HEK293 (cell line): ENCODE results near the gene SRCIN1.
A peak's percentile ranks its signal among the peaks of the same experiment; 100 is the strongest.

ENCODE experiments used
- GLIS1 ChIP-seq: fragments of 450-650 bp; formaldehyde crosslinking; IDR thresholded peaks from 2 replicates; pipeline ENCODE4 v1.5.1; 2016; ENCODE audit warnings: missing biosample characterization, missing genetic modification characterization
- HOXA7 ChIP-seq: sonication (generic); formaldehyde crosslinking; IDR thresholded peaks from 2 replicates; pipeline ENCODE4 v1.8.1; 2022; ENCODE audit warnings: missing genetic modification reagents, borderline replicate concordance
- HOXC10 ChIP-seq: sonication (generic); formaldehyde crosslinking; IDR thresholded peaks from 2 replicates; pipeline ENCODE4 v1.8.1; 2023; ENCODE audit warnings: mild to moderate bottlenecking, missing genetic modification reagents
- HOXD13 ChIP-seq: sonication (generic); formaldehyde crosslinking; IDR thresholded peaks from 2 replicates; pipeline ENCODE4 v1.8.0; 2022; ENCODE audit warnings: missing genetic modification reagents, borderline replicate concordance
- IKZF3 ChIP-seq: fragments of 450-650 bp; IDR thresholded peaks from 2 replicates; pipeline ENCODE4 v1.5.0; 2018; ENCODE audit warnings: missing biosample characterization, mild to moderate bottlenecking, missing genetic modification characterization, moderate library complexity
- INSM2 ChIP-seq: fragments of 450-650 bp; formaldehyde crosslinking; IDR thresholded peaks from 2 replicates; pipeline ENCODE4 v1.5.1; 2016; ENCODE audit warnings: missing biosample characterization, missing genetic modification characterization
- KLF8 ChIP-seq: fragments of 450-650 bp; formaldehyde crosslinking; IDR thresholded peaks from 2 replicates; pipeline ENCODE4 v1.5.1; 2016; ENCODE audit warnings: missing biosample characterization, missing genetic modification characterization
- KLF9 ChIP-seq: fragments of 450-650 bp; formaldehyde crosslinking; IDR thresholded peaks from 2 replicates; pipeline ENCODE4 v1.5.1; 2016; ENCODE audit warnings: missing biosample characterization, missing genetic modification characterization, low read depth
- OSR2 ChIP-seq: fragments of 450-650 bp; formaldehyde crosslinking; IDR thresholded peaks from 2 replicates; pipeline ENCODE4 v1.5.1; 2016; ENCODE audit warnings: missing biosample characterization, missing genetic modification characterization
- PRDM10 ChIP-seq: fragments of 450-650 bp; formaldehyde crosslinking; IDR thresholded peaks from 2 replicates; pipeline ENCODE4 v1.5.1; 2016; ENCODE audit warnings: missing biosample characterization, missing genetic modification characterization
- ZBTB20 ChIP-seq: fragments of 450-650 bp; formaldehyde crosslinking; IDR thresholded peaks from 2 replicates; pipeline ENCODE4 v1.5.1; 2016; ENCODE audit warnings: missing biosample characterization, missing genetic modification characterization
- ZBTB21 ChIP-seq: fragments of 450-650 bp; formaldehyde crosslinking; IDR thresholded peaks from 2 replicates; pipeline ENCODE4 v1.5.1; 2017; ENCODE audit warnings: missing biosample characterization, missing genetic modification characterization
- ZBTB48 ChIP-seq: fragments of 450-650 bp; formaldehyde crosslinking; IDR thresholded peaks from 2 replicates; pipeline ENCODE4 v1.5.1; 2016; ENCODE audit warnings: missing biosample characterization, missing genetic modification characterization
- ZBTB7A ChIP-seq: fragments of 450-650 bp; formaldehyde crosslinking; IDR thresholded peaks from 2 replicates; pipeline ENCODE4 v1.5.1; 2016; ENCODE audit warnings: low read depth, missing biosample characterization, missing genetic modification characterization
- ZNF24 ChIP-seq: fragments of 450-650 bp; formaldehyde crosslinking; IDR thresholded peaks from 2 replicates; pipeline ENCODE4 v1.5.1; 2016; ENCODE audit warnings: missing biosample characterization, missing genetic modification characterization
- ZNF366 ChIP-seq: fragments of 450-650 bp; formaldehyde crosslinking; conservative IDR thresholded peaks from 2 replicates; pipeline ENCODE4 v1.5.1; 2016; ENCODE audit warnings: missing biosample characterization, missing genetic modification characterization
- ZNF391 ChIP-seq: fragments of 450-650 bp; formaldehyde crosslinking; IDR thresholded peaks from 2 replicates; pipeline ENCODE4 v1.5.1; 2016; ENCODE audit warnings: low read depth, missing biosample characterization, missing genetic modification characterization, borderline replicate concordance
- ZNF423 ChIP-seq: fragments of 450-650 bp; formaldehyde crosslinking; IDR thresholded peaks from 2 replicates; pipeline ENCODE4 v1.5.1; 2016; ENCODE audit warnings: missing biosample characterization, missing genetic modification characterization
- ZNF571 ChIP-seq: fragments of 450-650 bp; formaldehyde crosslinking; IDR thresholded peaks from 2 replicates; pipeline ENCODE4 v1.5.0; 2017; ENCODE audit warnings: missing biosample characterization, missing genetic modification characterization
- ZNF629 ChIP-seq: fragments of 450-650 bp; formaldehyde crosslinking; IDR thresholded peaks from 2 replicates; pipeline ENCODE4 v1.5.1; 2017; ENCODE audit warnings: missing biosample characterization, missing genetic modification characterization
- ZNF776 ChIP-seq: fragments of 450-650 bp; formaldehyde crosslinking; IDR thresholded peaks from 2 replicates; pipeline ENCODE4 v1.5.0; 2017; ENCODE audit warnings: missing biosample characterization, missing genetic modification characterization, borderline replicate concordance
- ZNF837 ChIP-seq: fragments of 450-650 bp; formaldehyde crosslinking; IDR thresholded peaks from 2 replicates; pipeline ENCODE4 v1.5.1; 2016; ENCODE audit warnings: missing biosample characterization, missing genetic modification characterization
- ZSCAN30 ChIP-seq: fragments of 450-650 bp; IDR thresholded peaks from 2 replicates; pipeline ENCODE4 v1.5.1; 2018; ENCODE audit warnings: missing biosample characterization, mild to moderate bottlenecking, missing genetic modification characterization, moderate library complexity
- TF ChIP-seq, protein P1 (sequence below): fragments of 450-650 bp; formaldehyde crosslinking; IDR thresholded peaks from 2 replicates; pipeline ENCODE4 v1.5.1; 2017; ENCODE audit warnings: missing biosample characterization, missing genetic modification characterization
- TF ChIP-seq, protein P2 (sequence below): fragments of 450-650 bp; formaldehyde crosslinking; IDR thresholded peaks from 2 replicates; pipeline ENCODE4 v1.5.1; 2016; ENCODE audit warnings: missing biosample characterization, missing genetic modification characterization
- TF ChIP-seq, protein P3 (sequence below): fragments of 450-650 bp; formaldehyde crosslinking; IDR thresholded peaks from 2 replicates; pipeline ENCODE4 v1.5.1; 2016; ENCODE audit warnings: missing biosample characterization, missing genetic modification characterization, borderline replicate concordance

Gene SRCIN1

GRCh38 chr17:38601539-38602351 lies 4.0 kb downstream of the SRCIN1 start (continued):
- TF ChIP-seq INSM2 (tag by site-specific recombination) (peak; percentile 78), IKZF3 (tag by site-specific recombination) (peak; percentile 82), HOXC10 (CRISPR knock-in tag) (no peak), ZNF837 (tag by site-specific recombination) (no peak), HOXA7 (CRISPR knock-in tag) (no peak), ZNF24 (peak; percentile 72; the same call in 1 of the 2 replicates), ZBTB7A (tag by site-specific recombination) (peak; percentile 16; the same call in 1 of the 2 replicates), KLF8 (tag by site-specific recombination) (peak; percentile 68), KLF9 (peak; percentile 72; the same call in 1 of the 2 replicates), ZBTB20 (tag by site-specific recombination) (peak; percentile 67; the same call in 1 of the 2 replicates), ZSCAN30 (no peak), ZNF571 (tag by site-specific recombination) (no peak), ZNF629 (peak; percentile 41; the same call in 1 of the 2 replicates), OSR2 (tag by site-specific recombination) (peak; percentile 23; the same call in 1 of the 2 replicates), PRDM10 (tag by site-specific recombination) (peak; percentile 50), ZBTB21 (tag by site-specific recombination) (peak; percentile 45), ZNF423 (tag by site-specific recombination) (0 out of 2 replicates have a peak, but pooled peaks have one; percentile 8), ZNF391 (tag by site-specific recombination) (peak; percentile 61; the same call in 1 of the 2 replicates), ZNF366 (tag by site-specific recombination) (peak; percentile 94), GLIS1 (tag by site-specific recombination) (peak; percentile 51), ZNF776 (tag by site-specific recombination) (no peak), ZBTB48 (peak; percentile 54; the same call in 1 of the 2 replicates), HOXD13 (CRISPR knock-in tag) (no peak)
- TF ChIP-seq, protein P1, sequence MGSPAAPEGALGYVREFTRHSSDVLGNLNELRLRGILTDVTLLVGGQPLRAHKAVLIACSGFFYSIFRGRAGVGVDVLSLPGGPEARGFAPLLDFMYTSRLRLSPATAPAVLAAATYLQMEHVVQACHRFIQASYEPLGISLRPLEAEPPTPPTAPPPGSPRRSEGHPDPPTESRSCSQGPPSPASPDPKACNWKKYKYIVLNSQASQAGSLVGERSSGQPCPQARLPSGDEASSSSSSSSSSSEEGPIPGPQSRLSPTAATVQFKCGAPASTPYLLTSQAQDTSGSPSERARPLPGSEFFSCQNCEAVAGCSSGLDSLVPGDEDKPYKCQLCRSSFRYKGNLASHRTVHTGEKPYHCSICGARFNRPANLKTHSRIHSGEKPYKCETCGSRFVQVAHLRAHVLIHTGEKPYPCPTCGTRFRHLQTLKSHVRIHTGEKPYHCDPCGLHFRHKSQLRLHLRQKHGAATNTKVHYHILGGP (tag by site-specific recombination) = peak; percentile 100
- TF ChIP-seq, protein P2, sequence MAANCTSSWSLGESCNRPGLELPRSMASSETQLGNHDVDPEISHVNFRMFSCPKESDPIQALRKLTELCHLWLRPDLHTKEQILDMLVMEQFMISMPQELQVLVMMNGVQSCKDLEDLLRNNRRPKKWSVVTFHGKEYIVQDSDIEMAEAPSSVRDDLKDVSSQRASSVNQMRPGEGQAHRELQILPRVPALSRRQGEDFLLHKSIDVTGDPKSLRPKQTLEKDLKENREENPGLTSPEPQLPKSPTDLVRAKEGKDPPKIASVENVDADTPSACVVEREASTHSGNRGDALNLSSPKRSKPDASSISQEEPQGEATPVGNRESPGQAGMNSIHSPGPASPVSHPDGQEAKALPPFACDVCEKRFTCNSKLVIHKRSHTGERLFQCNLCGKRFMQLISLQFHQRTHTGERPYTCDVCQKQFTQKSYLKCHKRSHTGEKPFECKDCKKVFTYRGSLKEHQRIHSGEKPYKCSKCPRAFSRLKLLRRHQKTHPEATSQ (tag by site-specific recombination) = 0 out of 2 replicates have a peak, but pooled peaks have one; percentile 57
- TF ChIP-seq, protein P3, sequence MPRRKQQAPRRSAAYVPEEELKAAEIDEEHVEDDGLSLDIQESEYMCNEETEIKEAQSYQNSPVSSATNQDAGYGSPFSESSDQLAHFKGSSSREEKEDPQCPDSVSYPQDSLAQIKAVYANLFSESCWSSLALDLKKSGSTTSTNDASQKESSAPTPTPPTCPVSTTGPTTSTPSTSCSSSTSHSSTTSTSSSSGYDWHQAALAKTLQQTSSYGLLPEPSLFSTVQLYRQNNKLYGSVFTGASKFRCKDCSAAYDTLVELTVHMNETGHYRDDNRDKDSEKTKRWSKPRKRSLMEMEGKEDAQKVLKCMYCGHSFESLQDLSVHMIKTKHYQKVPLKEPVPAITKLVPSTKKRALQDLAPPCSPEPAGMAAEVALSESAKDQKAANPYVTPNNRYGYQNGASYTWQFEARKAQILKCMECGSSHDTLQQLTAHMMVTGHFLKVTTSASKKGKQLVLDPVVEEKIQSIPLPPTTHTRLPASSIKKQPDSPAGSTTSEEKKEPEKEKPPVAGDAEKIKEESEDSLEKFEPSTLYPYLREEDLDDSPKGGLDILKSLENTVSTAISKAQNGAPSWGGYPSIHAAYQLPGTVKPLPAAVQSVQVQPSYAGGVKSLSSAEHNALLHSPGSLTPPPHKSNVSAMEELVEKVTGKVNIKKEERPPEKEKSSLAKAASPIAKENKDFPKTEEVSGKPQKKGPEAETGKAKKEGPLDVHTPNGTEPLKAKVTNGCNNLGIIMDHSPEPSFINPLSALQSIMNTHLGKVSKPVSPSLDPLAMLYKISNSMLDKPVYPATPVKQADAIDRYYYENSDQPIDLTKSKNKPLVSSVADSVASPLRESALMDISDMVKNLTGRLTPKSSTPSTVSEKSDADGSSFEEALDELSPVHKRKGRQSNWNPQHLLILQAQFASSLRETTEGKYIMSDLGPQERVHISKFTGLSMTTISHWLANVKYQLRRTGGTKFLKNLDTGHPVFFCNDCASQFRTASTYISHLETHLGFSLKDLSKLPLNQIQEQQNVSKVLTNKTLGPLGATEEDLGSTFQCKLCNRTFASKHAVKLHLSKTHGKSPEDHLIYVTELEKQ = 0 out of 2 replicates have a peak, but pooled peaks have one; percentile 19
